HepG2 (cell line): ENCODE measurements around the gene PROX1. TPM values are rescaled to one million over a fixed set of nuclear protein-coding genes. Genes with fewer than 3 reads are reported as not detected.
A peak's percentile ranks its signal among the peaks of the same experiment; 100 is the strongest.

ENCODE experiments used
- ATAC-seq: fragments of 200-7000 bp; cut with Tn5 transposase; 3 replicates; pipeline ENCODE4 v1.9.1; 2020; ENCODE audit warnings: mild to moderate bottlenecking, moderate library complexity
- BruUV-seq: library from RNA; stranded (reverse); fragments of 400-500 nt; replicated peaks from 2 replicates; lab custom pipeline; 2021; lab: Mats Ljungman, UMichigan
- CTCF ChIA-PET: fragments of 300-600 bp; formaldehyde crosslinking; extraction: SDS; loops from one replicate; lab custom pipeline; 2021; ENCODE audit warnings: low total read pairs, inconsistent platforms, low intra/inter-chr PET ratio; lab: Yijun Ruan, JAX
- POLR2A ChIA-PET: fragments of 350-600 bp; sonication (Branson Sonifier 250); formaldehyde crosslinking; loops from one replicate; lab custom pipeline; 2020; ENCODE audit warnings: antibody characterized with exemption, inconsistent platforms; lab: Yijun Ruan, JAX
- DNase-seq: peaks from one replicate; pipeline ENCODE4 v3.0.0-alpha.2; 2015; ENCODE audit warnings: low spot score
- FAIRE-seq: peaks from 3 replicates; lab custom pipeline; 2011; peaks lifted over from hg19 to GRCh38; lab: Jason Lieb, UNC
- H2AFZ ChIP-seq: one replicate; pipeline ENCODE4 v1.6.1; 2011; ENCODE audit warnings: low read length, inconsistent platforms
- H3K27ac ChIP-seq: fragments of 300-600 bp; 3 replicates; pipeline ENCODE4 v1.8.0; 2011; ENCODE audit warnings: mixed run types, mild to moderate bottlenecking, mixed read lengths, low read length, inconsistent platforms; ENCODE audit not compliant: insufficient read depth; ENCODE audit errors: extremely low read length
- H3K27me3 ChIP-seq, 2 experiments: fragments of 200-600 bp in 1 of 2; 2 replicates in 1 of 2; 3 replicates in 1 of 2; pipeline versions ENCODE4 v1.6.0 to v1.8.0; 2011; ENCODE audit warnings: low read length in 2 of 2, mild to moderate bottlenecking in 2 of 2, moderate library complexity in 2 of 2, inconsistent platforms in 1 of 2; ENCODE audit not compliant: insufficient read depth in 2 of 2, control insufficient read depth in 1 of 2
- H3K36me3 ChIP-seq, 2 experiments: fragments of 200-600 bp in 1 of 2; replicated peaks in 1 of 2; 2 replicates in 1 of 2; 3 replicates in 1 of 2; pipeline versions ENCODE4 v1.5.1 to v1.8.0; 2011; ENCODE audit warnings: low read length in 2 of 2, inconsistent platforms in 1 of 2; ENCODE audit not compliant: insufficient read depth in 2 of 2, control insufficient read depth in 1 of 2
- H3K4me1 ChIP-seq: 2 replicates; pipeline ENCODE4 v1.5.1; 2012; ENCODE audit warnings: low read length, inconsistent platforms; ENCODE audit not compliant: insufficient read depth
- H3K4me2 ChIP-seq: 2 replicates; pipeline ENCODE4 v1.6.0; 2011; ENCODE audit warnings: low read depth, low read length, inconsistent platforms
- H3K4me3 ChIP-seq, 3 experiments: fragments of 200-600 bp in 1 of 3; sonication (generic), shearing (Covaris generic) in 1 of 3; replicated peaks in 1 of 3; 2 replicates each; pipeline ENCODE4 v1.5.1; 2011 to 2016; ENCODE audit warnings: low read length in 3 of 3, inconsistent platforms in 2 of 3, low read depth in 2 of 3, mild to moderate bottlenecking in 2 of 3, control low read depth in 1 of 3, mixed read lengths in 1 of 3; ENCODE audit not compliant: insufficient read depth in 1 of 3
- H3K79me2 ChIP-seq: one replicate; pipeline ENCODE4 v1.6.1; 2011; ENCODE audit warnings: low read length, inconsistent platforms; ENCODE audit not compliant: insufficient read depth
- H3K9ac ChIP-seq: 2 replicates; pipeline ENCODE4 v1.6.0; 2011; ENCODE audit warnings: mild to moderate bottlenecking, low read depth, low read length, inconsistent platforms; ENCODE audit not compliant: insufficient read depth
- H3K9me3 ChIP-seq: 2 replicates; pipeline ENCODE4 v1.5.1; 2012; ENCODE audit warnings: mild to moderate bottlenecking, low read length
- H4K20me1 ChIP-seq: 2 replicates; pipeline ENCODE4 v1.6.0; 2011; ENCODE audit warnings: inconsistent platforms, mild to moderate bottlenecking, low read length, moderate library complexity; ENCODE audit not compliant: insufficient read depth
- CEBPB ChIP-seq: IDR thresholded peaks from 2 replicates; pipeline ENCODE4 v1.6.1; 2011; ENCODE audit warnings: low read depth, low read length, improper control_type of control experiment, borderline replicate concordance
- RBFOX2 ChIP-seq: fragments of 200-400 bp; formaldehyde crosslinking; IDR thresholded peaks from 2 replicates; pipeline ENCODE4 v1.6.1; 2017; ENCODE audit warnings: low read depth, mild to moderate bottlenecking, low read length
- RBM22 ChIP-seq: fragments of 200-400 bp; formaldehyde crosslinking; optimal IDR thresholded peaks from 2 replicates; pipeline ENCODE3; 2017; ENCODE audit warnings: mild to moderate bottlenecking, low read length, moderate library complexity
- STAT5B ChIP-seq: sonication (generic); formaldehyde crosslinking; IDR thresholded peaks from 2 replicates; pipeline ENCODE4 v1.4.0; 2020; ENCODE audit warnings: missing genetic modification reagents
- ZGPAT ChIP-seq: IDR thresholded peaks from 2 replicates; pipeline ENCODE4 v1.6.1; 2016; ENCODE audit warnings: mild to moderate bottlenecking
- ZNF672 ChIP-seq: sonication (generic); formaldehyde crosslinking; IDR thresholded peaks from 2 replicates; pipeline ENCODE4 v1.8.1; 2022; ENCODE audit warnings: missing genetic modification reagents
- WGBS: methylation state at CpG from one replicate; pipeline ENCODE4 v1.1.6; 2017; ENCODE audit warnings: low lambda C conversion rate; 5-methylcytosine and 5-hydroxymethylcytosine counted together
- in situ Hi-C: cut with HindIII; loops from 2 replicates; pipeline ENCODE4 v1.10.0; 2017; ENCODE audit warnings: low pct_unique_long_range_greater_than_20kb; ENCODE audit not compliant: extremely low pct_ligation_motif_present
- intact Hi-C: fragments of 100-400 bp; cut with micrococcal nuclease; formaldehyde crosslinking; loops from one replicate; pipeline ENCODE4 v1.10.0; 2022; ENCODE audit not compliant: unreplicated experiment
- polyA plus RNA-seq, 8 experiments: library from polyadenylated mRNA; depleted of rRNA in 3 of 8; stranded (reverse) in 7 of 8; unstranded in 1 of 8; fragments of >200 nt; fragmentation: Illumina TruSeq in 4 of 8; extraction: Trizol in 4 of 8; gene quantifications; 2 replicates each; pipeline versions ENCODE4 v1.2.1 to v1.2.3, GENCODE V29; 2011 to 2016; ENCODE audit warnings: low read depth in 4 of 8, missing spikeins in 1 of 8, mixed read lengths in 1 of 8; ENCODE audit not compliant: insufficient read depth in 1 of 8
- total RNA-seq, 5 experiments: library from RNA; depleted of rRNA; stranded (reverse); fragments of >200 nt; fragmentation: Illumina TruSeq; extraction: Trizol; gene quantifications; 2 replicates each; pipeline ENCODE4 v1.2.3, GENCODE V29; 2016; ENCODE audit warnings: low read depth in 1 of 5

The PROX1 gene
- total and polyA plus RNA-seq, 2 of the 13 experiments (the other 11 are each of a cell fraction or from before 2014, with no cell fraction given): 12.3 to 30.2 TPM

GRCh38 chr1:214004795-214005194 is 17.0 kb downstream of the PROX1 start (continued):
- TF ChIP-seq ZGPAT (CRISPR knock-in tag) (no peak), STAT5B (CRISPR knock-in tag) (no peak)

GRCh38 chr1:214005708-214006107 is 17.9 kb downstream of the PROX1 start:
- WGBS: 96% methylated on average over 3 of the region's 3 CpGs
- H3K4me3 ChIP-seq: no peak overlapping the region
- POLR2A ChIA-PET: interaction anchor here (0.9 to 2.0 kb wide), 3 partner anchors 16 to 45 kb away, joined by 3 to 8 read pairs (median 5); no protein-coding TSS in a partner anchor
- H4K20me1 ChIP-seq: no peaks in the 10 kb centered on the region
- H3K9ac ChIP-seq: no peak overlapping the region
- intact Hi-C loops: loop anchor here (5.0 to 10.0 kb wide), 2 partner anchors 117 to 881 kb away; no protein-coding TSS in a partner anchor
- no peaks in the 10 kb centered on the region for H3K9me3 ChIP-seq
- H3K79me2 ChIP-seq: peaks cover 53% of the 10 kb centered on the region
- FAIRE-seq: no peak
- H3K36me3 ChIP-seq: peaks cover 13 to 62% of the 10 kb centered on the region in 2 experiments
- in situ Hi-C loops: loop anchor here (25.0 kb wide), 1 partner anchor 107 kb away; no protein-coding TSS in a partner anchor
- BruUV-seq: no TSS peak
- no peak overlapping the region for H3K27ac ChIP-seq
- TF ChIP-seq CEBPB: no peak
- TF ChIP-seq ZNF672 (CRISPR knock-in tag): no peak
- peak; percentile 41 for TF ChIP-seq RBM22
- TF ChIP-seq RBFOX2: peak; percentile 59
- TF ChIP-seq, all 625 proteins: peak for 2
- Histone ChIP-seq H3K4me2 (no peak overlapping the region), H2AFZ (no peak overlapping the region), H3K27me3 (no peaks in the 10 kb centered on the region), H3K4me1 (peaks cover 51% of the 10 kb centered on the region)
- CTCF ChIA-PET: no interaction called here
- no peak for ATAC-seq
- DNase-seq: no peak
